Stimulated activated CD8-positive, alpha-beta memory T cell treated with anti-CD3 and anti-CD28 coated beads, Interleukin-4, amount 100 ng/mL, for 24 hours (primary cell): Measurements from ENCODE around the gene EEPD1.

ENCODE experiments used
- DNase-seq: peaks from one replicate; pipeline ENCODE4 v3.0.0-alpha.2; 2020; ENCODE audit warnings: low read depth

EEPD1 gene

GRCh38 chr7:36260481-36260880 lies 107.4 kb downstream of the EEPD1 start:
- no peak for DNase-seq

GRCh38 chr7:36261019-36261754 lies 108.1 kb downstream of the EEPD1 start:
- DNase-seq: no peak

- DNase-seq: no peak
These were observed 109.4 kb downstream of the EEPD1 start for GRCh38 chr7:36262309-36263094.

GRCh38 chr7:36263095-36263484 lies 110.0 kb downstream of the EEPD1 start:
- no peak for DNase-seq

- no peak for DNase-seq
These were observed 111.2 kb downstream of the EEPD1 start for GRCh38 chr7:36264123-36264801.

- DNase-seq: no peak
These were observed 112.0 kb downstream of the EEPD1 start for GRCh38 chr7:36264913-36265516.

GRCh38 chr7:36265680-36266079 lies 112.6 kb downstream of the EEPD1 start:
- DNase-seq: no peak

GRCh38 chr7:36266190-36266589 lies 113.1 kb downstream of the EEPD1 start:
- DNase-seq: no peak

GRCh38 chr7:36266683-36267082 lies 113.6 kb downstream of the EEPD1 start:
- DNase-seq: no peak

- DNase-seq: no peak
These were observed 119.1 kb downstream of the EEPD1 start for GRCh38 chr7:36272211-36272566.

GRCh38 chr7:36272567-36273269 lies 119.7 kb downstream of the EEPD1 start:
- no peak for DNase-seq

- DNase-seq: no peak
These were observed 120.8 kb downstream of the EEPD1 start for GRCh38 chr7:36273836-36274235.

GRCh38 chr7:36275735-36276284 lies 122.8 kb downstream of the EEPD1 start:
- DNase-seq: no peak

- no peak for DNase-seq
These were observed 123.6 kb downstream of the EEPD1 start for GRCh38 chr7:36276428-36277248.

GRCh38 chr7:36277249-36277542 lies 124.1 kb downstream of the EEPD1 start:
- DNase-seq: no peak

GRCh38 chr7:36278069-36278619 lies 125.1 kb downstream of the EEPD1 start:
- no peak for DNase-seq

GRCh38 chr7:36278620-36279172 lies 125.6 kb downstream of the EEPD1 start:
- no peak for DNase-seq

GRCh38 chr7:36279200-36279925 lies 126.3 kb downstream of the EEPD1 start:
- no peak for DNase-seq

GRCh38 chr7:36279926-36280315 lies 126.9 kb downstream of the EEPD1 start:
- DNase-seq: no peak
